Activated CD4-positive, alpha-beta T cell treated with anti-CD3 and anti-CD28 coated beads, Interleukin-2, Interleukin-4, amounts not matched to agents 100 ng/mL and 50 ng/mL, durations not matched to agents 16 hours and 8 hours (primary cell): ENCODE measurements around the gene PCDHAC1.
"Not testable (repeated sequence)": the region's sequence is repeated elsewhere in the genome, so short reads cannot be mapped to it uniquely, and the experiment has no call there.

Experiments used
- DNase-seq: peaks from one replicate; pipeline ENCODE4 v3.0.0-alpha.2; 2020; ENCODE audit warnings: low spot score

Gene PCDHAC1

GRCh38 chr5:140925806-140926442, at the start of gene PCDHAC1:
PCDHAC1 (plus strand) TSS chr5:140926299; CDS start chr5:140926893, 594 bp downstream.
- DNase-seq: no peak

GRCh38 chr5:140876541-140877261, 49.4 kb upstream of the PCDHAC1 start:
- not testable (repeated sequence) for DNase-seq

- no peak for DNase-seq
Observed at GRCh38 chr5:140877262-140877581, 48.9 kb upstream of the PCDHAC1 start.

- DNase-seq: no peak
Observed at GRCh38 chr5:140881889-140882590, 44.1 kb upstream of the PCDHAC1 start, which contains the start of gene PCDHA13. PCDHA13 (plus strand) TSS chr5:140882124; CDS start chr5:140882269, 145 bp downstream.

GRCh38 chr5:140882591-140882899, 43.6 kb upstream of the PCDHAC1 start:
- no peak for DNase-seq

GRCh38 chr5:140883373-140883772, 42.7 kb upstream of the PCDHAC1 start:
- DNase-seq: no peak

- DNase-seq: no peak
Observed at GRCh38 chr5:140883927-140884697, 42.0 kb upstream of the PCDHAC1 start.

- no peak for DNase-seq
Observed at GRCh38 chr5:140916325-140916724, 9.8 kb upstream of the PCDHAC1 start.

- no peak for DNase-seq
Observed at GRCh38 chr5:140923601-140924000, 2.5 kb upstream of the PCDHAC1 start.

GRCh38 chr5:140926443-140927227, 536 bp downstream of the PCDHAC1 start:
- peak; percentile 2 for DNase-seq

- no peak for DNase-seq
Observed at GRCh38 chr5:140927228-140927573, 1.1 kb downstream of the PCDHAC1 start.

GRCh38 chr5:140934964-140935606, 9.0 kb downstream of the PCDHAC1 start:
- no peak for DNase-seq

GRCh38 chr5:140946578-140946977, 20.5 kb downstream of the PCDHAC1 start:
- DNase-seq: no peak

- no peak for DNase-seq
Observed at GRCh38 chr5:140951636-140952035, 25.5 kb downstream of the PCDHAC1 start.

GRCh38 chr5:140953234-140953633, 27.1 kb downstream of the PCDHAC1 start:
- no peak for DNase-seq

- DNase-seq: no peak
Observed at GRCh38 chr5:140962190-140962589, 36.1 kb downstream of the PCDHAC1 start.

- no peak for DNase-seq
Observed at GRCh38 chr5:140964356-140964755, 38.3 kb downstream of the PCDHAC1 start.

- DNase-seq: no peak
Observed at GRCh38 chr5:140965905-140966292, 39.8 kb downstream of the PCDHAC1 start.

GRCh38 chr5:140966293-140967225, 40.5 kb downstream of the PCDHAC1 start, which contains the start of gene PCDHAC2:
PCDHAC2 (plus strand) TSS chr5:140966476; CDS start chr5:140966767, 291 bp downstream.
- DNase-seq: no peak
